Activated CD8-positive, alpha-beta memory T cell treated with anti-CD3 and anti-CD28 coated beads, Interleukin-2, amount 50 U/mL, for 24 hours (primary cell): ENCODE measurements around the gene LYRM2.

ENCODE experiments used
- DNase-seq: peaks from one replicate; pipeline ENCODE4 v3.0.0-alpha.2; 2020; ENCODE audit errors: extremely low read depth

LYRM2 gene

GRCh38 chr6:89591745-89592144 is 46.8 kb downstream of the LYRM2 start:
- DNase-seq, result no peak

GRCh38 chr6:89590133-89590532 is 48.4 kb downstream of the LYRM2 start:
- DNase-seq, result no peak

- DNase-seq, result no peak
These were observed 49.1 kb downstream of the LYRM2 start for GRCh38 chr6:89589297-89590025.

GRCh38 chr6:89585154-89585553 is 53.4 kb downstream of the LYRM2 start:
- DNase-seq, result no peak

DNA sequence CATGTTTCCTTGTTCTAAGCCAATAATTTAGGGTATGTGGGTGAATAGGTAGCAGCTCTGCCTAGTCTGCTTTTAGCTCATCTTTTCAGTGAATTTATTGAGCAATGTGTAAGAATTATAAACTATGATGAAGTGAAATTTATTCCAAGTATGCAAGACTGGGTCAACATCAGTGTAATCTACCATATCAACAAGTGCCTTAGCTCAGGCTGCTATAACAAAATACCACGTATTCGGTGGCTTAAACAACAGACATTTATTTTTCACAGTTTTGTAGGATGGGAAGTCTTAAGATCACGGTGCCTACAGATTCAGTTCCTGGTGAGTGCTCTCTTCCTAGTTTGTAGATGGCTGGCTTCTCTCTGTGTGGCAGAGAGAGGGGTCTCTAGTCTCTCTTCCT is 54.0 kb downstream of the LYRM2 start:
- no peak for DNase-seq

- DNase-seq, result no peak
These were observed 55.0 kb downstream of the LYRM2 start for GRCh38 chr6:89583559-89583958.

DNA sequence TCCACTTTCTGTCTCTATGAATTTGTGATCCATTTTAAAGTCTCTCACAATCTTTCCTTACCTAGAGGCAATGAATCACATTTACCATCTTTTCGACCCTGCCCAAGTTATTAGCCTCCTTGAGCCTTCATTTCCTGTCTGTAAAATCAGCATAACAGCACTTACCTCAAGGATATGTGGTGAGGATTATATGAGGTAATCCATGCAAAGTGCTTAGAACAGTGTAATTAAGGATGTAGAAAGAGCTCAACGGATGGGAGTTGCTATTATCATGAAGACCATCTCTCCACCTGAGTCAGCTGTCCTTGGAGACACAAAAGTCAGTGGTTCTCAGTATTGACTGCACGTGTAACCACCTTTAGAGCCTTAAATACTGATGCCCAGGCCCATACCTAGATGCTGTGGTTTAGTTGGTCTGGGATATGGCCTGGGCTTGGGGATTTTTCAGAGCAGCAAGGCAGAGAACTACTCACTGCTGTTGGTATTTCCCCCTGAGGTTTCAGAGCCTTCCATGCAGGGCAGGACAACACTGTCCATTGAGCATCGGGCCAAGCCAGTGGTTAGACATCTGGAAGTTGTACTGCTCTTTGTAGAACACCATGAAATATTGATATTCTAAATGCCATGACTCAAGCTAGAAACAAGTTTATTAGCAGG is 55.8 kb downstream of the LYRM2 start:
- DNase-seq, result no peak

- DNase-seq, result no peak
These were observed 56.9 kb downstream of the LYRM2 start for GRCh38 chr6:89581689-89582088.

DNA sequence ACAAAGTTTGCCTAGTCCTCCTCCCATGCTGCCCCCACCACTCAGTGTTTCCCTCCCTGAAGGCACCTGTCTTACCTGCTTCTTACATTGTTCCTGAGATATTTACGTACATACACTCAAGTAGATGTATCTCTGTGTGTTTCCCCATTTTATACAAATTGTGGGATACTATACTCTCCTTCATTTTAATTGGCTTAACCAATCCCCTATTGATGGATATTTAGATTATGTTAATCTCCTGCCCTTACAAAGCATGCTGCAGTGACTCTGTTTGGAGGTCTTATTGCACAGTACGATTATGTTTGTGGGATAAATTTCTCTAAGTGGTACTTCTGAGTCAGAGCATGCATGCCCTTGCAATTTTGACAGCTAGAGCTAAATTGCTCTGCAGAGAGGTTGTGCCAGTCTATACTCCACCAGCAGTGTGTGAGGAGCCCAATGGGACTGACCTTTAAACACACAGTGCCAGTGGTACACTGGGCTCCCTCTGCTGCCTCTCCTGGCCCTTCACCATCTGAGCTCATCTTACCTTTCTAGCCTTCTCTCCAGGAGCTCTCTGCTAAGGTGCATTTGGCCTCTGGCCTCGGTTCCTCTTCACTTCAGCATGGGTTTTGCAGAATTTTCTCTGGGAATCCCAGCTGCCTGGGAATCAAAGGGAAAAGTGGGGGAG is 57.4 kb downstream of the LYRM2 start:
- no peak for DNase-seq

DNA sequence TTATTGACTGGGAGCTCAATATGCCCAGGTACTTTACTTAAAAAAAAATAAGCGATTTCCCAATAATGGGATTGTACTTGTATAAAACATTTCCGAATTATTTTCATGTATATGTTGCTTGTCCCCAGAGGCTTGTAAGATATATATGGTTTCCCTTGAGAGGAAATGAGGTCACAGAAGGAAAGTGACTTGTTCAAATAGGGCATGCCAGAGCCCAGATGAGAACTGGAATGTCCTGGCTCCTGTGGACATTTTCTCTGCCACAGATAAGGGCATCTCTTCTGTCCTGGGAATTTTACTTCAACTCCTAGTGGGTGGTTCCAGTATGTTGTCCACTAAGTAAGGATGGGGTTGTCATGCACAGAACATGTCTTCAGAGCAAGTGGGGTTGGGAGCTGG is 63.0 kb downstream of the LYRM2 start:
- DNase-seq, result no peak

- DNase-seq, result no peak
These were observed 63.5 kb downstream of the LYRM2 start for GRCh38 chr6:89574910-89575561.

DNA sequence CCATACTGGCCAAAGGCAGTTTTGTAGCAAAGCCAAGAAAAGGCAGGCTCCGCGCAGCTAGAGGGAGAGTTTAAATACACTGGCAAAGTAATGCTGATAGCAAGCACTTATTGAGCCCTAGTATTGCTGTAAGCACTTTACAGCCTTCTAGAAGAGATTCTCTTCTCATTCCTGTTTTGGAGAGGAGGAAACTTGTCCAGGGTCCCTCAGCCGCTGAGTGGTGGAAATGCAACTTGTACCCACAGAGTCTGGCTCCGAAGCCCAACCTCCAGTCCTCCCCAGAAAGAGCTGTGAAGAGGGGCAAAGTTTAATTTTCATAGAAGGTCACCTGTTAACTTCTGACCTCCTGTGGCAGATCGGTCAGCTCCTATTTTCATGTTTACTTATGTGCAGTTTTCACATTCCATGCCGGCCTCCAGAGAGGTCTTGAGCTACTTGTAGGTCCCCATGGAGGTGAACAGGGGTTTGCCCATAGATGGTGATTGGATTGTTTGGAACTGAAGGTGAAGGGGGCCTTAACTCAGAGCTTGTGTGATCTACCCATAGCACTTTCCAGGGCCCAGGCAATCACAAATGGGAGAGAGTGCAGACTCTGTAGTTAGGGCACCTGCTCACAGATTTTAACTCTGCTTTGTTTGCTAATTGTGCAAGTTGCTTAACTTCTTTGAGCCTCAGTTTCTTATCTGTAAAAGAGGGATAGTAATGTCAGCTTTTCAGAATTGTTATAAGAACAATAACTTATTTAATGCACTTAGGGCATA is 70.7 kb downstream of the LYRM2 start:
- DNase-seq, result no peak

DNA sequence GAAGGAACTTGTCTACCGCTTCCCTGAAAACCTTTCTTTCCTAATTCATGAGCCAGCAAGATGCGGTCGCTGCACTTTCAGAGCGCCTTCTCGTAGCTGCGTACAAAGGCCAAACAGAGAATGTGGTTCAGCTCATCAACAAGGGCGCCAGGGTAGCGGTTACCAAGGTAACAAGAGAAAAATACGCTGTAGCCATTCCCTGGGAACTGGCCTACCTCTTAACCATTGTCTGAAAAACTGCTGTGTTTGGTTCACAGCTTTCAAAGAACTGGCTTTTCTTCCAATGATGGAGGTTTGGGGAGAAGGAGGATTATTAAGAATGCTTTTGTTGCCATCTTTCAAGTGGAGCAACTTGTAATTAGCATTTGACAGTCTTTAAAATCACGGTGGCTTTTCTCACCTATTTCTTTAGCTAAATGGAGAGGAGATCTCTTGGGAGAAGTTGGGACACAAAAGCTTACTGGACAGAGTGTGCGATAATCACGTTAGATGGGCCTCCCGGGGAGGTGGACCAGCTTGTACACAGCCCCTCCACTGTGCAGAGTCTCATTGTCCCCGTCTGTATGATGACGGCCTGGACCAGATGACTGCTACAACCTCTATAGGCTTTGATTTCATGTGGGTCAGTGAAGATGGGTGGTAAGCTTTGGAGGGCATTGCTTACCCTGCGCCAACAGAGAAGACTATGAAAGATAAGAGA is 71.5 kb downstream of the LYRM2 start:
- no peak for DNase-seq

DNA sequence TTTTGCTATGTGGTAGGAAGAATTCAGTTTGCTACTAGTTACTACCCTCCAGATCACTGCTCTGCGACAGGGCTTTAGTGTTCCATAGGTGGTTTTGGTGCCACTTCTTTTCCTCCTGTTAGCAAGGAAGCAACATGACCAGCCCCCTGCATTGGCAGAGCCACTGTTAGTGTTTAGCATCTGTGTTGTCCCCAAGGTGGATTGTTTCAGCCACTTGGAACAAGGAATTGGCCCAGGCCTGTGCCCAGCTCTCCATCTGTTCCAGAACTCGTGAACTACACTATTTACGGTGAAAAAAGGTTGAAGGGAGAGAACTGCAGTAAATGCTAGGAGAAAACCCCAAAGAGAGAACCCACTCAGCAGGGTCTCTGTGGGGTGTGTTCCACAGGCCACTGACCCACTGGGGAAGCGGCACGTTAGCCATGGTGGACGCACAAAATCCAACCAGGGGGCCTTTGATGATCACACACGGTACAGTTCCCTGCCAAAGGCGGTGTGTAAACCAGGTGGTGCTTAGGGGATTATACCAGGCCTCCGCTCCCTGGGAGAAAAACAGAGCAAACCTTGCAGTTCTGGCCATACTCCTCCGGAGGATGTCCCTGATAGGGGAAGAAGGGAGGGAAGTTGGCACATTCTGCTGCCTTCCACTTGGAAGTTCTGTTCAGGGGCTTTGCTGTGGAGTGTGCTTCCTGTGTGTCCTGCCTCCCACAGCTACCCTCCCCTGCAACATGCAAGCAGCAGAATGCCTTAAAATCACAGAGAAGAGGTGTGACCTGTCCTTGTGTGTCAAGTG is 72.3 kb downstream of the LYRM2 start:
- DNase-seq, result no peak

- DNase-seq, result no peak
These were observed 73.7 kb downstream of the LYRM2 start for GRCh38 chr6:89564752-89565427.

DNA sequence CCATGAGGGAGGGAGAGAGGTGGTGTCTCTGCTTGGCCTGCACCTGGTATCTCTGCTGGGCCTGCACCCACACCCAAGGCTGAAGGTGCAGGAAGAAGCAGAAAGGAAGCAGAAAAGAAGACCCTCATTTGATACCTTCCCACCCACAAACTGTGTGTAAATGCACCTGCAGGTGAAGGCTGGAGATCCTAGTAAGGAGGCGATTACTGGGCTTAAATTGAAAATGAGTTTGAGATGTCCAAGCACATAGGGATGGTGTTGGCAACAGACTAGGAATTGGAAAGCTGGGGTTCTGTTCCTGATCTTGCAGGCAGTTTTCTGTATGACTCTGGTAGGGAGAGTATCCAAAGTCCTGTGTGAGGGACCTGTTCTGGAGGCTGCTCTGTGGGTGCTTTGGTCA is 74.7 kb downstream of the LYRM2 start:
- DNase-seq, result no peak

DNA sequence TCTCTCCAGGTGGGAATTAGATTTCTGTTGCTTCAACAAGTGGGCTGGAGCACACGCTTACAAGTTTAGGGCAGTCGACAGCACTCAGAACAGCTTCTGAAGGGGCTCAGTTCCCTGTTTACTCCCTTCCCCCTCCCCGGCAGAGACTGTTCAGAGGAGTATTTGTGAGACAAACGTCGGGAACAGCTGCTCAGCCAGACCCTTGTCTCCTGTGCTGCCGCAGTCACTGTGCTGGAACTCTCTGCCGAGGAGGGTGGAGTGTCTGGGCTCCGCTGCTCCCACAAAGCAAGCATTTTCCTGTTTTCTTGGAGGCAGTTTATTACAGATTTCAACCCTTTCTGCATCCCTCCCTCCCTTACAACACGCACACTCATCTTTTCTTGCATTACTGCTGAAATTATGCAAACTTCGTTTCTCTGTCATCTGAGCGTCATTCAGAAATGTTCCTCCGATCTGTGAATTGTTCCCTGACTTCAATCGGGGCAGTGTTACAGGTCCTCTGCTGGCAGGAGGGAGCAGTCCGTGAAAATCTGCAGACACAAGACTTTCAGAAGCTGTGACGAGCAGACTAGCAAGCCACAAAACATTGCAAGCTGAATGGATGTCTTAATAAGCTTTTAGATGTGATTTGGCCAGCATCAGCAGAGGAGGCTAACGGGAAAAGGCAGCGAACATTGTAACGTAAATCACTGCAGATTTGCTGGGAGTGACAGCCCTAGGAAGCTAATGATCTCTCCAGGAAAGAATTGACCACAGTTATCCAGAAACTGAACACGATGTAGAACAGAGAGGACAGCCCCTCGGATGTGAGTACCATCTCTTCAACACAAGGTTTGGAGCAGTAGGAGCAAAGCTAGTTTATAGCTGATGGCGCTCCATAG is 76.2 kb downstream of the LYRM2 start:
- no peak for DNase-seq

DNA sequence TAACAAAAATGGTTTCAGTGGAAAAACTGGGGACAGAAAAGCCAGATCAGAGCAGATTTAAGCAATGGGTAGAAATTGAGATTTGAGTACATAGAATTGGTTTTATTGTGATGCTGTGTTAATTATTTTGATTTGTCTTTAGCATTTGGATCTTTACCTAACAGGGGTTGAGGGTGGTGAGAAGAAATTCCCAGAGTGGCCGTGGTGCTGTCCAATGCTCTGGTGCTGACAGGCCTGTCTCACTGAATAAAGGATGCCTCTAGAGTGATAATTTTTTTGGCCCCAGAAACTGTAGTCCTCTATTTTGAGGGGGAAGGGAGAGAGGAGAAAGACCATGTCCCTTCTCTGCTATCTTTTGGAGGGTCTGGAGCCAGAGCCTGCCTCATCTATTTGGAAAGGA is 79.1 kb downstream of the LYRM2 start:
- no peak for DNase-seq

GRCh38 chr6:89555806-89556205 is 82.7 kb downstream of the LYRM2 start:
- DNase-seq, result no peak
